GM18870 (cell line): ENCODE data around the gene TMEM176A.

Experiments
- ATAC-seq: cut with Tn5 transposase; IDR thresholded peaks from one replicate; pipeline ENCODE4 v1.9.1; 2021; ENCODE audit warnings: moderate library complexity; ENCODE audit not compliant: unreplicated experiment

The TMEM176A gene

GRCh38 chr7:150846291-150847115 is 45.9 kb downstream of the TMEM176A start:
- ATAC-seq = no peak

- no peak for ATAC-seq
Observed at GRCh38 chr7:150847536-150847935, 47.0 kb downstream of the TMEM176A start.

GRCh38 chr7:150848111-150848510 is 47.5 kb downstream of the TMEM176A start:
- no peak for ATAC-seq

GRCh38 chr7:150848561-150849115 is 48.1 kb downstream of the TMEM176A start:
- ATAC-seq = no peak

- no peak for ATAC-seq
Observed at GRCh38 chr7:150849204-150849775, 48.7 kb downstream of the TMEM176A start.

GRCh38 chr7:150850273-150850672 is 49.7 kb downstream of the TMEM176A start:
- no peak for ATAC-seq

- ATAC-seq = no peak
Observed at GRCh38 chr7:150851492-150852370, 51.2 kb downstream of the TMEM176A start.

- ATAC-seq = no peak
Observed at GRCh38 chr7:150852371-150852905, 51.9 kb downstream of the TMEM176A start, which contains the start of gene AOC1. Gene AOC1, plus strand, starts transcription at chr7:150852517. Its CDS starts 3,954 bp downstream, at chr7:150856471.

GRCh38 chr7:150854066-150855000 is 53.8 kb downstream of the TMEM176A start:
- no peak for ATAC-seq
